GM18868 (cell line): ENCODE results near the gene SDK2.
A peak's percentile ranks its signal among the peaks of the same experiment; 100 is the strongest.
"Not testable (repeated sequence)": the region's sequence is repeated elsewhere in the genome, so short reads cannot be mapped to it uniquely, and the experiment has no call there.

Experiments
- ATAC-seq: cut with Tn5 transposase; IDR thresholded peaks from one replicate; pipeline ENCODE4 v1.9.1; 2021; ENCODE audit warnings: mild to moderate bottlenecking, moderate library complexity; ENCODE audit not compliant: unreplicated experiment

The SDK2 gene

DNA sequence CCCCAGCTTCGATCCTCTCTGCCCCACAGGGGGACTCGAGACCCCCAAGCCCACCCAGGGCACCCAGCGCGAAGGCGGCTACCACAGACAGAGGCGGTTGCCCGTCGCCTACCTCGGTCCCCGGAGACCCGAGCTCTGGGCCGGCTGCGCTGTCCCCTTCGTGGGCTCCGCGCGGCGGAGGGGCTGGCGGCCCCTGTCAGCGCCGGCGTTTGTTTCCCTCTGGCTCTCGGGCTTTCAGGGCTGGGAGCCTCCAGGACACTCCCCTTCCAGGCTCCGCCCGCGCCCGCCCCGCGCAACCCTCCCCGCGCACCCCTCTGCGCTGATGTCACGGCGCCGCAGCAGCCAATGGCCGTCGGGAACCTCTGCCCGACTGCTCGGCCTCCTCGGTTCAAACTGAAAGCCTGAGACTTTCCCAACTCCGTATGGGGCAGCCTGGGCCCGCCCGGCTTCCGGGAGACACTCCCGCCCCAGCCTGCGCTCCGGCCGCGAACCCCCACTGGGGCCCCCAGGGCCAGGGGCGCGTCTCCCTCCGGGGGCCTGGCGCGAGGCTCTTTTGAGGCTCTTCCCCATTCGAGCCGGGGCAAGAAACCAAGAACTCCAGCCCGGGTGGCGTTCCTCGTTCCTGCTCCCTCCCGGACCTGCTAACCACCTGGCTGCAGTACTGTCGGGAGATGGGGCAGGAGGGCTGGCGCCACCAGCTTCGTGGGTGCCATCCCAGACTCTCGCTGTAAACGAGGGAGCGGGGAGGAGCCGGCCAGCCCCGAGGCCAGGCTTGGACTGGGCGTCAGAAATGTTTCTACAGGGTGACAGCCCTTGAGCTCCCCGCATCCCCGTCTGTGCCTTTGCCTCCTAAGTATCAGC lies 332.2 kb downstream of the SDK2 start, which contains the start of gene CDC42EP4:
TSS of gene CDC42EP4 (minus strand) at position 221 of the 861 bp plus-strand sequence. CDS start 25,501 bp downstream, outside the sequence.
- ATAC-seq = peak; percentile 89

DNA sequence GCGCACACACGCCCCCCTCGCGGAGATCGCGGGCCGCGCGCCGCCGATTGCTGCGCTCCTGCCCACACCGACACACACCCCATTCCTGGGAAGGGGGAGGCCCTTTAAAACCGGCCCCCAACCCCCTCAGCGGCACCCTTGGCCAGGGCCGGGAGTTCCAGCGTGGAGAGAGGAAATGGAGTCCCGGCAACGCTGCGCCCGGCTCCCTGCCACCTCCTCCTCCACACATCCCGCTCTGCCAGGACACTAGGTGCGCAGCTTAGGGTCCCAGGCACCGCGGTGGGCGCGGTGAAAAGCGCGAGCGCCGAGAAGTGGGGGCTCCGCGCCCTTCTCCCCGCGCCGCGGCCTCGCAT lies 332.8 kb downstream of the SDK2 start:
- ATAC-seq = peak; percentile 10

DNA sequence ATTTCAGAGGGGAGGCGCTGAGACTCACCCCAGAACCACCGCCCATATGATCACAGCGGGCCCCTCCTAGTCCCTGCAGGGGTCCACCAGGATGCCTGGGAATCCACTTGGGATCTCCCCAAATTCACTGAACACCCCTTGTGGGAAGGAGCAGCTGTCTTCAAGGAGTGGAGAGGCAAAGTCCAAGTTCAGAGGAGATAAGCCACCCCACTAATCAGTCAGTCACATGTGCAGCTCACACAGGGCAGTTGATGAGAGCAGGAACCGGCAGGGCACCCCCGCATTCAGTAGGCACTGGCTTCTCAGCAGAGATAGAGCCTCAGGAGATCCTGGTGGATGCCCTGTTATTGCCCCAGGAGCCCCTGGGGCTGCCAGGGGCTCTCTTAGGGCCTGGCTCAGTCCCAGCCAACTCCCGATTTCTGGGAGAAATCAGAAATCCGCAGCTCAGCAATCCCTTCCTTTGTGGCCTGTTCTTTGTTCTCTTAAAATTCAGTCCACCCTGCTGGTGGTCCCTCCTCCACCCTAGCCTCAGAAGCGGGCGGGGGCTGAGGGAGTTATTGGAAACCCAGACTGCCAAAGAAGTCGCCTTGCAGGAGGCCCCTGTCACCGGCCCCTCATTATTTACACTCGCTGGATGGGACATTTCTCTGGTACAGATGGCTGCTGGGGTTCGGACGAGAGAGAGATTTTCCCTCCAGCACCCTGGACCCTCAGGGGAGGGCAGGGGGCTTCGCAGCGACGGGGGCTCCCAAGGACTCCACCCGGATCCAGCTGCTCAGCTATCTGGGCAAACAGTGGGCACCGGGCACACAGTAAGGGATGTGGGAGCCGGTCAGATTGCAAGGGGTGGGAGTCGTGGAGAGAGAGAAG lies 334.3 kb downstream of the SDK2 start:
- no peak for ATAC-seq

DNA sequence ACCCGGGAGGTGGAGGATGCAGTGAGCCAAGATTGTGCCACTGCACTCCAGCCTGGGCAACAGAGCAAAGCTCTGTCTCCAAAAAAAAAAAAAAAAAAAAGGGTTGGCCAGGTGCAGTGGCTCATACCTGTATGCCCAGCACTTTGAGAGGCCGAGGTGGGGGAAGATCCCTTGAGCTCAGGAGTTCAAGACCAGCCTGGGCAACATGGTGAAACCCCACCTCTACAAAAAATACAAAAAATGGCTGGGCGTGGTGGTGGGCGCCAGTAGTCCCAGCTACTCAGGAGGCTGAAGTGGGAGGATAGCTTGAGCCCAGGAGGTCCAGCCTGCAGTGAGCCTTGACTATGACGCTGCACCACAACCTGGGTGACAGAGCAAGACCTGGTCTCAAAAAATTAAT lies 335.3 kb downstream of the SDK2 start:
- not testable (repeated sequence) for ATAC-seq

DNA sequence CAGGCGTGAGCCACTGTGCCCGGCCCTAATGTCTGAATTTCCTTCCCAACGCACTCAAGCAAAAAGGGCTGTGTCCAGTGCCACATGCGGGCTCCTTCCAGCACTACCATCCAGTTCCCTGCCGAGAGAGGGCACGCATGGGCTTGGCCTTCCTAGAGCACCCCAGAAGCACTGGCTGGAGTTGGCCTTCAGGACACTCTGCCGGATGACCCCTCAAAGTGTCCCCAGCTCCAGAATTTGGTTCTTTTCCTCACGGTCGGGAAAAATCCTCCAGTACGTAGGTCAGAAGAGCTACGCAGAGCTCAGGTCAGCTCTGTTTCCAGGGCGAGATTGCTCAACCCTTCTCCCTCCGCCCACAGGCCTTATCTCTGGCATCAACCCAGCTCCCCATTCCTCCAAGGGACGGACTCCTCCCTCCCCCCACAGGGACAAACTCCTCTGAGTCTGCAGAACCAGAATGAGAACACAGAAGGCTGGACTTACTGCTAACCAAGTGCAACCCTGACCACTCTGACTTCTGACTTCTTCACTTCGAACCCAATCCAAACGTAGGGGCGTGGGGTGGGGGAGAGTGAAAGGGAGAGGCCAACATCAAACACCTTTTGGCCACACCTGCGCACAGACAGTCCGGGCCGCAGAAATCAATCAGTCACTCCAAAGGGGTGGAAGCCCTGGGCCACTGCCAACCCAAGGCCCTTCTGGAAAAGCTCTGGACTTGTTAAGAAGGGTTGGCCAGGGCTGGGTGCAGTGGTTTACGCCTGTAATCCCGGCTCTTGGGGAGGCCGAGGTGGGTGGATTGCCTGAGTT lies 336.0 kb downstream of the SDK2 start:
- no peak for ATAC-seq

DNA sequence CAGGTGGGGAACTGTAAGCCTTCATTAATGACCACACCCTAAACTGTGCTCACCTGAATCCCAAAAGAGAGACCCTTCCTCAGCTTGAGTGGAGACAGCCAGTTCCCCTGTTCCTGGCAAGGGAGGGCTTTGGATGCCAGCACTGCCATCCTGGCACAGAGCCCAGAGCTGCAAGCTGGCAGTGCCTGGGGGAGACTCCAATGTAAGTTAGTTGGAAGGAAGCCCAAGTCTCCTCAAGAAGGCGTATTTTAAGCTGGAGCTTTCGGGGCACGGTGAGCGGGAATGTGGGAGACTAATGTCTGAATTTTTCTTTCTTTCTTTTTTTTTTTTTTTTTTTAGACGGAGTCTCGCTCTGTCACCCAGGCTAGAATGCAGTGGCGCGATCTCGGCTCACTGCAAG lies 337.1 kb downstream of the SDK2 start:
- no peak for ATAC-seq

DNA sequence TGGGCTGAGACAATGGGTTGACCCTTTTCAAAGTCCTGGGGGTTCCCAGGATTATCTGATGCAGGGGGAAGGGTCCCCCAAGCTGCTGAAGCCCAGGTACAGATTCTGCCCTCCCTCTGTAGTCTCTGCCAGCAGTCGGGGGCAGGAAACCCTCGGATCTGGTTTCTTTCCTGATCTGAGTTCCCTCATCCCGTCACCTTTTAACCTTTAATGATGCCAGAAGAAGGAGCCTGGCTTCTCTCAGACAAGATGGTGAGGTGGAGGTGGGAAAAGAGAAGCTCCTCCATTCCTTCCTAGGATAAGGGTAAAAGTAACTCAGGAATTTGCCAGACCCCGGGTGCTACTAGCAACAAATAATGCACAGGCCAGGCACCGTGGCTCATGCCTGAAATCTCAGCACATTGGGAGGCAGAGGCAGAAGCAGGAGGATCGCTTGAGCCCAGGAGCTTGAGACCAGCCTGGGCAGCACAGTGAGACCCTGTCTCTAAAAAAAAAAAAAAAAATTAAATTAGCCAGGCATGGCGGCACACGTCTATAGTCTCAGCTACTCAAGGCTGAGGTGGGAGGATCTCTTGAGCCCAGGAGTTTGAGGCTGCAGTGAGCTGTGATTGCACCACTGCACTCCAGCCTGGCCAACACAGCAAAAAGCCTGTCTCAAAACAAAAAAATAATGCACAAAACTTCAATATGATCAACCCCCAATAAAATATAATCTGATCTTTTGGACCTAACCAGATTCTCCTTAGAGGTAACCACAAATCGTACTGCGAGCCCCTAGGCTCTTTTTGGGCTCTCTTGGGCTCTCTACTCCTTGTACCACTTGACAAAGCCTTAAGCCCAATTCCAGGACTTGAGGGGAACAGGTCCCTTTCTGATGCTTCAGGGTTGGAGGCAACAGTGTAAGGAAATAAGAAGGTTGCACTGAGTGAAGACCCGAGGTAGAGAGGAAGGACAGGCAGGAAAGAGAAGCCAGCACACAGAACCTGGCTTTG lies 338.1 kb downstream of the SDK2 start:
- ATAC-seq = no peak

DNA sequence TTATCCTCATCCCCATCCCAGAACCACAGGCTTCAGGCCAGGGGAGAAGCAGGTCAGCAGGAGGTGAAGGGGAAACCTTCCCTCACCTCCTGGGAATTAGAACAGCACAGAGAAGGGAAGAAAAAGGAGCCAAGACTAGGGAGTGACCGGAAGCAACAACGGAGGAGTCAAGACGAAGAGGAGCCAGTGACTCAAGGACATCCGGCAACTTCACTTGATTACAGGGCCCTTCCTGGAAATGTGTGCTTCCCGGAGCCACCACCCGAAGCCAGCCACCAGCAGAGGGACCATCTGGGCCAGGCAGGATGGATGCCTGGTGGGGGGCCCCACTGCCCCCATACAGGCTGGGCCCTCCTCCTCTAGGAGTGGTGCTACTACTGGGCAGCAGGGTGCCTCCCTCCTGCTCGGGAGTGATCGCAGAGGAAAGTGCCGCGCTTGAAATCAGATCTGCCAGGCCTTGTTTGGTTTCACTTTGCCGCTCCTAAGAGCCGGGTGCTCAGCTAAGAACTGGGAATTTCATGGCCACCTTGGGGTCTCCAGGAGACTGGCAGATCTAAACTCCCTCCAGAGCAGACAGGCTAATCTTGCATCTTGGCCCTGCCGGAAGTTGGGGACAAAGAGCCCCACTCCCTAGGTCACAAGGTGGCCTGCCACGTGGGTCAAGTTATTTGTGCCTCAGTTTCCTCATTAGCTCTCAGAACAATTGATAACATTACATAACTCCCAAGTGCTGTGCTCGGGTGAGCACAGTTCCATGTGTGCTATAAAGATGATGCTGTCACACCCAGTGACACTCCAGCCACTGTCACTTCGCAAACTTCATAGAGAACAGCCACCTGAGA lies 339.1 kb downstream of the SDK2 start:
- ATAC-seq = no peak

DNA sequence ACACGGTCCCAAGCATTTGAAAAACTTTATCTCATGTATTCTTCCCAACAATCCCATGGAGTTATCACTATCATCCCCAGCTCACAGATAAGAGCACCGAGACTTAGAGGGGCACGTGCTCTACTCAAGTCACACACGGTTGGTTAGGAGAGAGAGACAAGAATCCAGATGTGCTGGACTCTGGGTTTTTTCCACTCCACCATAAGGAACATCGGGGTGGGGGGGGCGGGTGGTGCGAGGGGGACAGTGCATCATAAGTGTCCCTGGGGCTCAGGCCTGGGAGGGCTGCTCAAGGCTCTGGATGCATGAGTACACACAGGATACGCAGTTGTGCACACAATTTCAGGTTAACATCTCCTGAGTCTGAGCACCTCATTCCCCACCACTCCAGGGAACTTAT lies 339.8 kb downstream of the SDK2 start:
- no peak for ATAC-seq

DNA sequence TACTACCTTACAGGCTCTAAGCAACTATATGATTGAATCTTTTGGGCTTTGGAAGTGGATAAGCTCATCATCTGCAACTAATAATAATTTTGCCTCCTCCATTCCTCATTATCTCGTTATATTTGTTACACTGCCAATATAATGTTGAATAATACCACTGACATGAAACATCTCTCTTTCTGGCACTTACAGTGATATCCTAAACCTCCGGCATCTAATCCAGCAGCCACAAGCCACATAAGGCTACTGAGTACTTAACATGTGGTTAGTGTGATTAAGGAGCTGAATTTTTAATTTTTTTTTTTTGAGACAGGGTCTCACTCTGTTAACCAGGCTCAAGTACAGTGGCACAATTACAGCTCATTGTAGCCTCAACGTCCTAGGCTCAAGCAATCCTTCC lies 342.1 kb downstream of the SDK2 start:
- ATAC-seq = no peak

DNA sequence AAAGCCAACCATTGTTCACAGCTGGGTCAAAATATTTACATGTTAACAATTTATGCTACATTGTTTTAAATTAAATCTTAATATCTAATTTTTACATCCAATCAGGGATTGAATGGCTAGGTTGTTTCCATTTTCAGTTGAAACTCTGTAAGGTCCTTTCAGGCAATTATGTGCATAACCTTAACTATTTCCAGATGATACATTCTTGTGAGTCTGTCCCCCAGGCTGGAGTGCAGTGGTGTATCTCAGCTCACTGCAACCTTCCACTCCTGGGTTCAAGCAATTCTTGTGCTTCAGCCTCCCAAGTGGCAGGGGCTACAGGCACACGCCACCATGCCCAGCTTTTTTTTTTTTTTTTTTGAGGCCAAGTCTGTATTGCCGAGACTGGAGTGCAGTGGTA lies 342.9 kb downstream of the SDK2 start:
- ATAC-seq = no peak

DNA sequence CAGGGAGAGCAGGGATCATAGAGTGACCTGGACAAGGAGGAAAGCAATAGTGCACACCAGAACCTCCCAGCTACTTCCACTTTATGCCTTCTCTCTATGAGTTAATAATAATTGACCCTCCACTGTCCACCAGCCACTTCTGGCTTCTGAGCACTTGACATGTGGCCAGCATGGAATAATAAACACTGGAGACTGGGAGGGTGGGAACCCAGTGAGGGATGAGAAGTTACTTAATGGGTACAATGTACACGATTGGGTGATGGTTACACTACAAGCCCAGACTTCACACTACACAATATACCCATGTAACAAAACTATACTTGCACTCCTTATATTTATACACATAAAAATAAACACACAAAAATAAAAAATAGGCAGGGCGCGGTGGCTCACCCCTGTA lies 343.9 kb downstream of the SDK2 start:
- ATAC-seq = no peak

DNA sequence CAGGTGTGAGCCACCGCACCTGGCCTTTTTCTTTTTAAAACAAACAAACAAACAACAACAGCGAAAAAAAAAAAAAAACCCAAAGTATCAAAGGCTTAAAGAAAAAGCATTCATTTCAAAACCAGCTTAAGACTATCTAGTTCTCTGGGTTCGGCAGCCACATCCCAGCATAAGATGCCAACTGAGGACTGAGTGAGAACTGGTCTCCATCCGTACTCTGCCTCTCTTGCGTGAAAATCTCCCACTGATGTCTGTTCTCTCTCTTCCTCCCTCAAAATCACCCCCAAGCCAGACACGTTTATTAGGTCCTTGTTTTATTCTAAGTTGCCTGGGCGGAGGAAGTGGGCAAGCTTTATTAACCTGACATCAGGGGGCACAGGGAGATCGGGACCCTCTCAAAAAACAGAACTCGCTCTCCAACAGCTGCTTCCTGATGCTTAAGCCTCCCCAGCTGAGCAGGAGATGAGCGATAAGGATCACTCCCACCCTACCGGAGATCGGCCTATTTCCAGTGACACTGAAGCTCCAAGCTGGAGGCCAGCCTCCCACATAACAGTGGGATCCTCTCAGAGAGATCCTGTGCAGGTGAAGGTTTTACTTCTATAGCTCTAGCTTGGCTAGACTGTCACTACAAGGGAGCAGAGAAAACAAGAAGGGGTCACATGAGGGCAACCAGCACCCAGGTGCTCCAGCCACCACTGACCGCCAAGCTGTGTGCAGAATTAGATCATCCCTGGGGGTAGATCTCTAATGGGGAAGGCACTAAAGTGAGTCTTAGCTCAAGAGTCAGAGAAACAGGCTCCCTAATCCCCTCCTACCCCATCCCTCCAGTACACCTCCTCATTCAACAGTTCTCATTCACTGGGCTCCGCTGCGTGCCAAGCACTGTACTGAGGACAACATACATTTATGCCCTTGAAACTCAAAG lies 346.0 kb downstream of the SDK2 start:
- ATAC-seq = peak; percentile 62

DNA sequence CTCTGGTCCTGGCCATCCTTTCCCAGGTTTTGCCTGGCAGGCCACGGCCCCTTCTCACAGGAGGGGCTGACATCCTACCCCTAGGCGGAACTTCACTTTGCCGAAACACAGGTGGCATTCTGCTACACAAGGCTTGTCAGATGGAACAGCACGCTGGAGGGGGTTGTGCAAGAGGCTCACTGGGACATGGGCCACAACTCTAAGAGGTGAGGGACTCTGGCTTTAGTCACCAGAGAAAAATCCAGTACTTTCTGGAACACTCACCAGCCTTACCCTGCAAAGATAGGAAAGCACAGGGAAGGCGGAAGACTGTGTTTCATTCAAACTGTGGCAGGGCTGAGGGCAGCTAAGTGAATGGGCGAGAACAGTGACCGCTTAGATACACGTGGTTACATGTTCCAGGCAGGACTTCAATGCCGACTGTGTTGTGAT lies 350.7 kb downstream of the SDK2 start:
- ATAC-seq = no peak

DNA sequence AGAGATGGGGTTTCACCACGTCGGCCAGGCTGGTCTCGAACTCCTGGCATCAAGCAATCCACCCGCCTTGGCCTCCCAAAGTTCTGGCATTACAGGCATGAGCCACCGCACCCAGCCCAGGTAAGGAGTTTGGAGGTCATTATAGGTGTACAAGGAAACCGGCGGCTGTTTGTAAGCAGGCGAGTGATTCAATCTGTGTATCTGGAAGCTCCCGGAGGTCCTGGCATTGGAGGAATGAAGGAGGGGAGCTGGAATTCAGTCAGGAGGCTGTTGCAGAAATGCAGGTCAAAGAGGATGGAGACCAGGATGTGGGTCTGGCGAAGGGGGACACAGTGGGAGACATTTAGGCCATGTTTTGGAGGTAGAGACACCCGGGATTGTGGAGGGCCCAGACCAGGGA lies 351.2 kb downstream of the SDK2 start:
- no peak for ATAC-seq

DNA sequence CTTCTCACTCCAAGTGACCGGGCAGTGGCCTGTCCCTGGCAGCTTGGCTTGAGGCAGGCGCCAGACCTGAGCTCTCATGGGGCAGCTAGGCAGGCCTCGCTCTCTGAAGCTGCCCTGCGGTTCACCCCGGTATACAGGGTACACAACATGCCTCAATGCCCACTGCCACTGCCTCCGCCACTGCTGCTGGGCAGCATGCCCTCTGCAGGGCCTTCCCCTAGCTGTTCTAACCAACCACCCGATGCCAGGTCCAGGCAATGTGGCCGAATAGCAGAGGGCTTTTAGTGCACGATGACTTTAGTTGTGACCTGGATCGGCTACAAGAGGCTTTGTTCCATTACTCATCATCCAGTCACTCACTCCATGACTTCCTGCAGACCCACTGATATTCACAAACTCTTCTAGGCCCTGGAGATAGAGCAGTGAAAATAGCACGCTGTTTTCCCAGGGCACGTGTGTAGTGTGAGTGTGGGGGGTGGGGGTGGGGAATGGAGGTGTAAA lies 352.2 kb downstream of the SDK2 start:
- no peak for ATAC-seq

DNA sequence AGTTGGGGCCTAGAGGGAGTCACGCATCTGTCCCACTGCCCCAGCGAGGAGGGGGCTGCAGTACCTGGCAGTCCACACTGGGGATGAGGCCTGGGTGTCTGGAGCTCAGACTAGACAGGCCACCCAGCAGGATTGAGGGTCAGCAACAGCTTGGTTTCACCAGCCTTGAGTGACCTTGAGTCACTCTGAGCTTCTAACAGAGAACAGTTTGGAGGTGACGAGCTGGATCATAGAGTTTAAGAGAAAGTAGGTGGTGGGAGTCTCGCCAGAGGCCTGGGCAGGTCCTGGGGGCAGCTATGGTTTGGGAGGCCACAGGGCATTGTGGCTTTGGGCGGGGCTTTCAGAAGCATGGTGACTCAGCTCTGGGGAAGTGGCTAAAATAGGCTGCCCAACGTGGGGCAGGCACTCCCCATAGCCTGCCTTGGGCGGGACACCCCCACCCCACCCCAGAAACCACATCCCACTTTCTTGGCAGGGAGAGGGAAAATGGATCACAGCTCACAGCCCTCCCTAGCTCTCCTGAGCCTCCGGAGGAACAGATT lies 352.9 kb downstream of the SDK2 start:
- ATAC-seq = peak; percentile 90
